Measurements from ENCODE around the gene ARHGAP22.

The ARHGAP22 gene

GRCh38 chr10:48526011-48526821, 78.7 kb downstream of the ARHGAP22 start:
- DNase-seq, result no peak

- DNase-seq, result no peak
Measured at GRCh38 chr10:48525113-48525512, 79.8 kb downstream of the ARHGAP22 start.

GRCh38 chr10:48523820-48524758, 80.8 kb downstream of the ARHGAP22 start:
- DNase-seq, result no peak

DNA sequence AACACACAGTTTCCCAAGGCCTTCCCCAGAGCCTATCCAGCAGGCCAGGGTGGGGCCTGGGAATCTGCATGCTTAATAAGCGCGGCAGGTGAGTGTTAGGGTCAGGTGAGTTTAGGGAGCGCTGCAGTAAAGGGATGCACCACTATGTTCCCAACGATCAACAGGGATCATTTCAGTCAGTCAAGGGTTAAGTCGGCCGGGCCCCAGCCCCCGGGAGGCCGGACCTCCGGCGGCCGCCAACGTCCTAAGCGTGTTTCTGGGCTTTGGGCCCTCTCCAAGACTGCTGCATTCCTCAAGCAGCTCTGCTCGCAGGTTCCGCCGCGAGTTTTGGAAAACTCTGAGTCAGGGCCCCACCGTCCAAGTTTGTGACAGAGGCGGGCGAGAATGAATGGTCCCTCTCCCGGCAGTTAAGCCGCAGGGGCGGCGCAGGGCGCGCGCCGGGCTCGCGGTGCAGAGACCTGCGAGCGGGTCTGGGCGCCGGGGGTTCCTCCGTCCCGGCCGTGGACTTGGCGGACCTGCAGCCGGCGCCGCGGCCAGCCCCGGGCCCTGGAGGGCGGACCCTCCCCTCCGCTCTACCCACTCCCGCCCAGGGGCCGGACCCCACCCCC, 81.6 kb downstream of the ARHGAP22 start:
- DNase-seq, result no peak

DNA sequence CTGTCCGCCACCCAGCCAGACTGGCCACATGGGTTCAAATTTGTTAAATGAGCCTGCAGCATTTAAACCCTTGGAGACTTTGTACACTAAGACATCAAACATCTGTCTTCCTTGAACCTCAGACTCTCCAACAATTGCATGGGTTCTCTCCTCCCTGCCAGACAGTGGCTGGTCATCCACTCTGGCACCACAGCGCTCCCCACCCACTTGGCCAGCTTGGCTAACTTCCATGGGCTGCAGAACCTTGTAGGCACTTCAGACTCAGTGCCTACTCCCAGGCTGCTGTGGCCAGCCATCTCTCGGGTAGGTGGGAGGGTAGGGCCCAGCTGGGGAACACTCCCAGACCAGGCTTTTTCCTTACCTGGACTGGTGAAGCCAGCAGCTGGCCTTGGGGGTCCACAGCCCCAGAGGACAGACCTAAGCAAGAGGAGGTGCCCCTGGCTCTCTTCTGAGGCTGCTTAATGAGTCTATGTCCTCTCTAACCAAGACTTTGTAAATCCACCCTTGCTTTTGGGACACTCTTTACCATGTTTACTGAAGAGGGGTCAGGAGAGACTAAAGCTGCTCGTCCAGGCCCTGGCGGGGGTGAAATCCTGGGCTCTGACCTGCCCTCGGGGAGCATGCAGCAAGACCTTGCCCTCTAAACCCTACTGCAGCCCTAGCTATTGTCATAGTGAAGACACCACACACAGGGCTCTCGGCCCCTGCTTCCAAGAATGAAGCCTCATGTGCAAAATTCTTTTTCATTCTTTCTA, 82.7 kb downstream of the ARHGAP22 start:
- no peak for DNase-seq

GRCh38 chr10:48520594-48520993, 84.3 kb downstream of the ARHGAP22 start:
- no peak for DNase-seq

GRCh38 chr10:48520184-48520506, 84.7 kb downstream of the ARHGAP22 start:
- DNase-seq, result no peak

- DNase-seq, result no peak
Measured at GRCh38 chr10:48519481-48520183, 85.2 kb downstream of the ARHGAP22 start.

DNA sequence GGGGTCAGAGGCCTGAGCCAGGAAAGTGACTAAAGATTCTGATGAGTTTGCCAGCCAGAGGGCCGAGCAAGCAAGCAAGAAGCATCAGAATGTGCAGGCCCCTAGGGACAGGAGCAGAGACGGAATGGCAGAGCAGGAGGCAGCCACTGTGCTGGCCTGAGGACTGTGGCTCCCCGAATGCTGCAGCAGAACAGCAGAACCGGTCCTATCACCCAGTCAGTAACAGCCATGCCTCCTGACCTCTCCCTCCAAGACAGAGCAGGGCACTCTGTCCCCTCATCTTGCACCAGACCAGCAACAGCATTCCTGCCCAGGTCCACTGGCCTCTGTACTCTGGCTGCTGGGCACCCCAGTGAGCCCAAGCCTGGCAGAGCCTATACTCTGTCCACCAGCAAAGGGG, 85.9 kb downstream of the ARHGAP22 start:
- DNase-seq, result no peak

DNA sequence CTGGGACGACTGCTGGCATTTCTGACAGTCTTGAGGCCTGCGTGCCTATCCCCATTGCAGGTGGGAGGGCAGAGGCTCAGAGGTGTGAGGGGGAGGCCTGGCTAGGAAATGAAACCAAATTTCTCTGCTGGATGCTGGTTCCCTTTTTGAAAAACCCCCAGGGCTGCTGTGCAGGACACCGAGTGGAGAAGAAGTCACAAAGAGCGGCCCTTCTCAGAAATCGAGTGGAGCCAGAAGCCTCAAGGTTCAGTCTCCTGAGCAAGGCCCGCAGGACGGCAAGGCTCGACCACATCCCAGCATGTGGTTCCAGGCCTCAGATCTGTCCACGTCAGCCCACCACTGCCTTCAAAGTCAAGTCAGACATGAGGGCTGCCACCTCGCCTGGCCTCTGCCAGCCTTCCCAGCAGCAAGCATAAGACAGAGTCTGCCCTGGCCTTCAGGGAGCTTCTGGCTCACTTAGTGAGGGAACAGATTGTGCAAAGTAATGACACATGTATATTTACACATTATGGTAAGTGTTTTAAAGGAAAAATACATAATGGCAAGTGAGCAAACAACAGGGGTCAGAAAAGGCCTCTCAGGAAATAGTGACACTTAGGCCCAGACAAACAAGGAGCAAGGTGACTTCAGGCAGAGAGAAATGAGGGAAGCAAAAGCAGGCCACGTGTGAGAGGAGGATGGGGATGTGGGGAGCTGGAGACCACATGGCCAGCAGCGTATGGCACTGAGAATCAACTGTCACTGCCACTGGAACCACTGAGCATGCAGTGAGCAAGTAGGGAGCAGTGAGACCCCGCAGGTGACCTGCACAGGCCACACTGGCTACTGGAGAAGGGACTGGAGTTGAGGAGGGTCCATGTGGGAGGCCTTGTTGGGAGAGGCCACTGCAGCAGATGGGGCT, 86.7 kb downstream of the ARHGAP22 start:
- DNase-seq, result no peak

- no peak for DNase-seq
Measured at GRCh38 chr10:48517482-48517881, 87.4 kb downstream of the ARHGAP22 start.

- no peak for DNase-seq
Measured at GRCh38 chr10:48516911-48517310, 88.0 kb downstream of the ARHGAP22 start.

DNA sequence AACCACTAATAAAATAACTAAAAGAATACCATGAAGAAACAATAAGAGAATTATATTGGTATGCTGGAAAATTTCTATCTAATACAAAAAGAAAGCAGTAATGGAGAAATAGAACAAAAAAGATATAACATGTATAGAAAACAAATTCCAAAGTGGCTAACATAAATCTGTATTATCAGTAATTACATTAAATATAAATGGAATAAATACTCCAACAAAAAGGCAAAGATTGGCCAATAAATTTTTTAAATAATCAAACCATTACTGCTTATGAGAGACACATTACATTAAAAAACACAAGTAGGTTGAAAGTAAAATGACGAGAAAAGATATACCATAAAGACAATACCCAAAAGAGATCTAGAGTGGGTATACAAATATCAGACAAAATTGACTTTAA, 90.0 kb downstream of the ARHGAP22 start:
- DNase-seq, result no peak

DNA sequence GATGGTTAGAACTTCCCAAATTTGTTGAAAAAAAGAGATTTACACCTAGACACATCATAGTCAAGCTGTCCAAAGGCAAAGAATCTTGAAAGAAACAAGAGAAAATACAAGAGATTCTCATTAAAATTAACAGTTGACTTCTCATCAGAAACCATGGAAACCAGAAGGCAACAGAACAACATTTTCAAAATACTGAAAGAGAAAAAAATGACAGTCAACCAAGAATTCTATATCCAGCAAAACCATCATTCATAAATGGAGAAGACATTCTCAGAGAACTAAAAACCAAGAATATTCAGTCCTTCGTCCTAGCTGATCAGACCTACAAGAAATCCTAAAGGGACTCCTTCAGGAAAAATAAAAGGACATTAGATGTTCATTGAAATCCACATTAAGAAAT, 90.6 kb downstream of the ARHGAP22 start:
- no peak for DNase-seq

GRCh38 chr10:48512861-48513260, 92.0 kb downstream of the ARHGAP22 start:
- DNase-seq, result no peak

DNA sequence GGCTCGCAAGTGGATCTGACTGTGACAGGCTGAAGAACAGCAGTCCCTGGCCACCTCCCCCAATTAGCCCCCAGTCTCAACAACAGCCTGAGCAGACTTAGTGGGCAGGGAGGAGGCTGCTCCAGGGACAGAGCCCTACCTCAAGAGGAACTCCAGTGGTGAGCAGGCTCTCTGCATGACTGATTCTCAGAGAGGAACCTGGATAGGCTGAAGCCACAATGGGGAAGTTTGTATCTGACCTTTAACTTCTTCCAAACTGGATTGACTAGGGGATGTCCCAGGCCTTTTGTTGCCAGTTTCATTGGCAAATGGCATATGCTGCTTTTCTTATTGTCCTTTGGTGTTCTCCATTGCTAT, 93.0 kb downstream of the ARHGAP22 start:
- no peak for DNase-seq

- DNase-seq, result no peak
Measured at GRCh38 chr10:48511066-48511874, 93.6 kb downstream of the ARHGAP22 start.

DNA sequence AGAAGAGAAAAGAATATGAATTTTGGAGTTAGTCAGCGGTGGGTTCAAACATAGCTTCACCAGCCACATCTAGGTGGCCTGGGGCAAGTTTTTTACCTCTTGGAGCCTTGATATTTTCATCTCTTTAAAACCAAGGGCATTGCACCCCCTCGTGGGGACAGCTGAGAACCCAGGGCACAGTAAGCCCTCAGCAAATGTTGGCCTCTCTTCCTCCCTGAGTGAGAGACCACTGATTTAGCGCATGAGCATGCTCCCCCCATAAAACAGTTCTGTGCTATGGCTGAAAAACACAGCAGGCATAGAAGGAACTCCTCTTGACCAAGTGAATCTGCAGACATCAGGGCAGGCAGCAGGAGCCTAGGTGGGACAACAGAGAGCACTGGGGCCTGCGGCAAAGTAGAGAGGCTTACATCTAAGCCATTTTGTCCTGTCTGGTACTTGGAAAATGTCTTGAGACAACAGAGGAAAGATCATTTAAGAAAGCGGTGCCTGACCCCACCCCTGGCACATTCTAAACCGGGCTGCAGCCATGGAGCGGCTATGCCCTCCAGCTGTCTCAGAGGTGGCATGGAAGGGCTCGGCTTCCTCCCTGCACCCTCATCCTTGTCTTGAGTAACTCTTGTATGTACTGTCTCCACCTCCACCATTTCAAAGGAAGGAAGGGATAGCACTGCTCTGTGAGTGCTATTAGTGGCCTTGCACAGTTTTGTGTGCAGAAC, 94.7 kb downstream of the ARHGAP22 start:
- DNase-seq, result no peak

All from CD4-positive, alpha-beta T cell treated with Interleukin-17A for 4 hours (primary cell).